Stimulated activated CD8-positive, alpha-beta memory T cell treated with anti-CD3 and anti-CD28 coated beads, Interleukin-2, amount 100 ng/mL, for 1 hour (primary cell): ENCODE measurements around the gene PKP3.

ENCODE experiments used
- DNase-seq, 2 donors: peaks; one replicate each; pipeline ENCODE4 v3.0.0-alpha.2; 2020; ENCODE audit warnings: low read depth in 2 of 2

PKP3 gene

DNA sequence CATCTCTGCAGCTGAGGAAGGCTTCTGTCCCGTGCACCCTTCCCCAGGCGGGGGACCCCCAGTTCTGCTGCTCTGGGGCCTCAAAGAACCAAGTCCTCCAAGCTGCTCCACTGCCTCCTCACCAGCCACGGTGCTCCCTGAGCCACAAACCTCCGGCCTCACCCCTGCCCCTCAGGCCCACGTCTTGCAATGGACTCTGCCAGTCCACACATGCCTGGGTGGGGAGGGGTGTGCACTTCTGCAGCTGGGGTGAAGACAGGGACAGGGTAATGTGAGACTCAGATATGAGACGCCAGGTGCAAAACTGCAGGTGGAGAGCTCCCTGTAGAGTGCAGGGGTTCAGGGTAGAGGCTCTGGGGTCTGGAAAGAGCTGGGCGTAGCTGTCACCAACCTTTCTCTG lies 52.9 kb downstream of the PKP3 start:
- DNase-seq = no peak

DNA sequence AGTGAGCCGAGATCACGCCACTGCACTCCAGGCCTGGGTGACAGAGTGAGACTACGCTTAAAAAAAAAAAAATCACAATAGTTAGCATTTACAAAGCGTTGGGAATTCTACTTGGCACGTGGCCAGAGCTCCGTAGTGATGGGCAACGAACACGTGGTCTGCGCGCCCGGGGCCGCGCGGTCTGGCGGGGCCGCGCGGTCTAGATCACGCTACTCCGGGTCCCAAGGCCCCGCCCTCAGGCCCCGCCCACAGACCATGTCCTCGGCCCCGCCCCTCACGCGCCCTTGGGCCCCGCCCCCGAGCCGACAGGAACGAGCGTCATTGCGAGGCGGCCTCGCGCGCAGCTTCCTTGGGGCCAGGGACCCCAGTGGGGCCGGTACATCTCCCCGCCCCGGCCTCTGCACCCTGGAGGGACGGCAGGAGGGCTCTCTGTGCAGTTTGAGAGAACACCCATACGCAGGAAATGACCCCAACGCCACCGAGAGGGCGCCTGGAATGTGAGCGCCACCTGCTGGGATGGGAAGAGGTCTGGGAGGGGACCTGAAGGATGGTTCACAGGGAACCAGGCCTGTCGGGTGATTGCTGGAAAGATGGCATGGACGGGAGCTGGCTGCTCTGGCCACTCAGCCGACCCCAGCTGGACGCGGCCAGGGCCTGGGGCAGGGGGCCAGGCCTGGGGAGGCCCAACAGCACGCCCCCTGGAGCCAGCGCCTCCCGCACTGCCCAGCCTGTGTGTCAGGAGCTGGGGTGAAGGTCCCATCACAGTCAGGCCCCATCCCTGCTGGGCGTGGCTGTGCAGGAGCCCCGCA lies 54.1 kb downstream of the PKP3 start:
- DNase-seq = peak; percentile 91 to 95

- DNase-seq = peak; percentile 89
Measured at GRCh38 chr11:449889-450808, 56.1 kb downstream of the PKP3 start, which contains the start of gene PTDSS2. TSS of gene PTDSS2 (plus strand) at chr11:450279. CDS start at chr11:450456, 177 bp downstream.

DNA sequence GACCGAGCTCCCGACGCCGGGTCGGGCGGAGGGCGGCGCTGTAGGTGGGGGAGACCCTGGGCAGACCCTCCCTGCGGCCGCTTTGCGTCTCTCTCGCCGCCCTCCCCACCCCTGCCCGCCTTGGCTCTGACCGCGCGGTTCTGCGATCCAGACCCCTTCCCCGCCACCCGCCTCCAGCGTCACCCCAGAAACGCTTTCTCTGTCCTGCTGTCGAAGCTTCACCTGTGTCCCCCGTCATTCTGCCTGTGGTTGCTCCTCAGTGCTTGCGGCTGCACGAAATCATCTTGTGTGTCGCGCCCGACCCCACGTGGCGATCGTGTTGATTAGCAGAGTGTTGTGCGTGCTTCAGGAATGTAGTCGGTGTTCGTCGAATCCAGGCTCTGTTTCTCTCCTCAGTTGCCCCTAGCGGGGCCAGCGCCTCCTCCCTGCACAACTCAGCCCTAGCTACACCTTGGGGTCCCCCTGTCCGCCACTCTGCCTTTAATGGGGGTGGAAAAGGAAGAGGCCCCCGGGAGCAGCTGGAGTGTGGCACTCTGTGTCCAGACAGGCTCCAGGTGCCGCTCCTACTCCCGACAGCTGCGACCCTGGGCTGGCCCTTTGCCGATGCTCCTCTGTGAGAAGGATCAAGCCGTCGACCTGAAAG lies 56.9 kb downstream of the PKP3 start:
- DNase-seq = peak; percentile 49 to 68

- no peak for DNase-seq
Measured at GRCh38 chr11:451738-452137, 57.7 kb downstream of the PKP3 start.

DNA sequence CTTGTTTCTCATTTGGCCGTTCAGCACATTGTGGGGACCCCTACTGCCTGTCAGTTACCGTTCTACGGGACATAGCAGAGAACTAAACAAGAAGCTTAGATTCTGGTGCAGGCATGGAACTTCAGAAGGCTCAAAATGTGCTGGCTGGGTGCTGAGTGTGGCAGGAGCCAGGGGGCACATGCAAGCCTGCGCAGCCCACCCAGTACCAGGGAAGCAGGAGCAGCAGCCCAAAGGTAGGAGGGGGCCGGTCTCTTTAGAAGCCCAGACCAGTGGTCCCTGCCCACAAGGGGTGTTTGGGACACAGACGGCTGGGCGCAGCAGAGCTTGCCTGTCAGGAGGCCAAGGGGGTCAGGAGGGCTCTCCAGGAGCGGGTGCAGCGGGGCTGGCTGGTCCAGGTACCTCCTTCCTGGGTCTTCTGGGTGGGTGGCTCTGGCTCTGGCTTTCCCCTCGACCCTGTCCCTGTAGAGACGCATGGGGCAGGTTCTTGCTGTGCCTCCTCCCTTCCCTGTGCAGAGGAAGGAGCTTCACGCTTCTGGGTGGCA lies 58.3 kb downstream of the PKP3 start:
- DNase-seq = no peak

DNA sequence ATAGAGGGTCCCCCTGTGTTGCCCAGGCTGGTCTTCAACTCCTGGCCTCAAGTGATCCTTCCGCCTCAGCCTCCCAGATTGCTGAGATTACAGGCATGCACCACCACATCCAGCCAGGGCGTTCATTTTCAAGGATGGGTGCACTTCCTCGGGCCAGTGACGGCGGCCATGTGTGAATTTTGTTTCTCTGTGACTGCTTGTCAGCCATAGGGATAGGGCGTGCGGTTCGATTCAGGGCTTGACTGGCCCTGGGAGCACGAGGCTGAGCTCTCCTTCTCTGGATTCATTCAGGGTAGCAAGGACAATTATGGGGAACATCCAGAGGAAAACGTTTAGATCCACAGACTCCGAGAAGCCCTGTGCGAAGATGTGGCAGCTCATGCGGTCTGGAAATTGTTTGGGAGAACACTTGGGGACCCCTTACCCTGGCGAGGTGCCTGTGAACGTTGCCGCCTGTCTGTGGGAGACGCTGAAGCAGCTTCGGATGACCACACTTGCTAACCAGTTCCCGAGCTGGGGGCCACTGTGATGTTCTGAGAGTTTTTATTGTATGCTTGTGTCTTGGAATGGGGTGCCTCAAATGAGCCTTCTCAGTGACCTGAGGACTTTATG lies 59.0 kb downstream of the PKP3 start:
- DNase-seq = no peak

- no peak for DNase-seq
Measured at GRCh38 chr11:453564-453963, 59.6 kb downstream of the PKP3 start.

- no peak for DNase-seq
Measured at GRCh38 chr11:454043-454442, 60.0 kb downstream of the PKP3 start.
